ENCODE measurements around the gene HPX. TPM values are rescaled to one million over a fixed set of nuclear protein-coding genes. Genes with fewer than 3 reads are reported as not detected.
"Not testable (repeated sequence)": the region's sequence is repeated elsewhere in the genome, so short reads cannot be mapped to it uniquely, and the experiment has no call there.

Gene HPX
- total RNA-seq, 1 donor from 2014 or later, result 6.1 TPM

DNA sequence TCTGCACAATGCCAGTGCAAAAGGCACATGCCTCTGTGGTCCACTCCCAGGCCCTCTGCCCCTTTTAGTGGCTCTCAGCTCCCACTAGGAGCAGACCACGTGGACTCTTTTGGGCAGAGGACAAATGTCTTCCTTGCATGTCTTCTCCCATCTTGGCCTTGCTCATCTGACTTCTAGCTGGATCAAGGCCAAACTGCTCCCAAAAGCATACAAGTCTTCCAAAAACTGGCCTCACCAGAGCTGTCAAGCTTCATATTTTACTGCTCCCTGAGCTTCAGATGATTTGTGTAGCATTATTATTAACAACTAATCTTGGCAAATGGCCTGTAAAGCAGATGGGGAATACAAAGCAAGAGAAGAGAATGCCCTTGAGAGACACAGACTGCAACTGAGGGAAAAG lies 43.6 kb downstream of the HPX start:
- Mint-ChIP-seq H3K27ac (no peak overlapping the region), H3K9me3 (ENCODE audit: low read depth) (no peaks in the 10 kb centered on the region), H3K36me3 (ENCODE audit: insufficient read depth) (peaks cover 7% of the 10 kb centered on the region), H3K27me3 (no peaks in the 10 kb centered on the region), H3K4me1 (ENCODE audit: low read depth) (no peaks in the 10 kb centered on the region), H3K4me3 (ENCODE audit: low read depth) (no peak overlapping the region)
- TF ChIP-seq, protein P1, sequence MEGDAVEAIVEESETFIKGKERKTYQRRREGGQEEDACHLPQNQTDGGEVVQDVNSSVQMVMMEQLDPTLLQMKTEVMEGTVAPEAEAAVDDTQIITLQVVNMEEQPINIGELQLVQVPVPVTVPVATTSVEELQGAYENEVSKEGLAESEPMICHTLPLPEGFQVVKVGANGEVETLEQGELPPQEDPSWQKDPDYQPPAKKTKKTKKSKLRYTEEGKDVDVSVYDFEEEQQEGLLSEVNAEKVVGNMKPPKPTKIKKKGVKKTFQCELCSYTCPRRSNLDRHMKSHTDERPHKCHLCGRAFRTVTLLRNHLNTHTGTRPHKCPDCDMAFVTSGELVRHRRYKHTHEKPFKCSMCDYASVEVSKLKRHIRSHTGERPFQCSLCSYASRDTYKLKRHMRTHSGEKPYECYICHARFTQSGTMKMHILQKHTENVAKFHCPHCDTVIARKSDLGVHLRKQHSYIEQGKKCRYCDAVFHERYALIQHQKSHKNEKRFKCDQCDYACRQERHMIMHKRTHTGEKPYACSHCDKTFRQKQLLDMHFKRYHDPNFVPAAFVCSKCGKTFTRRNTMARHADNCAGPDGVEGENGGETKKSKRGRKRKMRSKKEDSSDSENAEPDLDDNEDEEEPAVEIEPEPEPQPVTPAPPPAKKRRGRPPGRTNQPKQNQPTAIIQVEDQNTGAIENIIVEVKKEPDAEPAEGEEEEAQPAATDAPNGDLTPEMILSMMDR (IDR thresholded peaks at IDR 0.05; ENCODE audit: unreplicated experiment), result no peak
- DNase-seq (ENCODE audit: low spot score, unreplicated experiment), result no peak

DNA sequence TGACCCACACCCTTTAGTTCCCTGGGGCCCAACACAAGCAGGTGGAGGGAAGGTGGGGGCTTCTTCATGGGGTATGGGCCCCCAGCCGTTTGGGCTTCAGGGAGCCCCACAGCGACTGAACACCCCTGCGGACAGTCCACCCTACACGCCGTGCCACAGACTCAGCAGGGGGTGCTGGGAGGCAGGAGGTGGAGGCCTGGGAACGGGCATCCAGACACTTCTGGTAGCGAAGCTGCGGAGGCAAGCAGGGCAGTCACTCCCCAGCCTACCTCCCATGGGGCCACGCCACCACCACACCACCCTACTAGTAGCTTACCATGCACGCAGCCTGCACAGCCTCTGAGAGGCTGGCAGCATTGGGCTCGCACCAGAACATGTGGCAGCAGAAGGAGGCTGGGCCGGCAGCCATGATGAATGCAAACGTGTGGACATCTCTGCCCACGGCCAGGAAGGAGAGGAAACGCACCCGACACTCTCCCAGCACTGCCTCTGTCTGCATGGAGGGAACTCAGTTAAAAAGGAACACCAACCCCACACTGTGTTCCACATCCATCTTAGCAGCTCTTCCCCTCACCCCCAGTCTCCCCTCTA lies 45.2 kb downstream of the HPX start:
- Mint-ChIP-seq H3K27ac (no peak overlapping the region), H3K27me3 (no peaks in the 10 kb centered on the region), H3K9me3 (ENCODE audit: low read depth) (no peaks in the 10 kb centered on the region), H3K36me3 (ENCODE audit: insufficient read depth) (peaks cover 5% of the 10 kb centered on the region), H3K4me1 (ENCODE audit: low read depth) (peaks cover 7% of the 10 kb centered on the region), H3K4me3 (ENCODE audit: low read depth) (no peak overlapping the region)
- TF ChIP-seq, protein P1 (IDR thresholded peaks at IDR 0.05; ENCODE audit: unreplicated experiment), result no peak
- DNase-seq (ENCODE audit: low spot score, unreplicated experiment), result no peak

DNA sequence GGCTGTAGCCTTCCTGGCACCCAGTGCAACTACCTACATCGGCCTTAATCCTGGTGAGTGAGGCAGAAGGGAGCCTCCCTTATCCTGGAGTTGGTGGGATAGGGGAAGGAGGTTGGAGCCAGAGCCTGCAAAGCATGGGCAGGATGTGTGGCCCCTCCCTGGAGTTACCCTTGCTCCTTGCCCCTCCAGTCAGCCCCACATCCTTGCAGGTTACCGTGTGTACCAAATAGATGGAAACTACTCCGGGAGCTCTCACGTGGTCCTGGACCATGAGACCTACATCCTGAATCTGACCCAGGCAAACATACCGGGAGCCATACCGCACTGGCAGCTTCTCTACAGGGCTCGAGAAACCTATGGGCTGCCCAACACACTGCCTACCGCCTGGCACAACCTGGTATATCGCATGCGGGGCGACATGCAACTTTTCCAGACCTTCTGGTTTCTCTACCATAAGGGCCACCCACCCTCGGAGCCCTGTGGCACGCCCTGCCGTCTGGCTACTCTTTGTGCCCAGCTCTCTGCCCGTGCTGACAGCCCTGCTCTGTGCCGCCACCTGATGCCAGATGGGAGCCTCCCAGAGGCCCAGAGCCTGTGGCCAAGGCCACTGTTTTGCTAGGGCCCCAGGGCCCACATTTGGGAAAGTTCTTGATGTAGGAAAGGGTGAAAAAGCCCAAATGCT lies 46.7 kb downstream of the HPX start:
- no peaks in the 10 kb centered on the region for H3K27me3 Mint-ChIP-seq
- TF ChIP-seq, protein P1 (IDR thresholded peaks at IDR 0.05; ENCODE audit: unreplicated experiment), result no peak
- no peak for DNase-seq (ENCODE audit: low spot score, unreplicated experiment)
- H3K36me3 Mint-ChIP-seq (ENCODE audit: insufficient read depth), result peaks cover 5% of the 10 kb centered on the region
- no peak overlapping the region for H3K27ac Mint-ChIP-seq
- peaks cover 14% of the 10 kb centered on the region for H3K4me1 Mint-ChIP-seq (ENCODE audit: low read depth)
- no peak overlapping the region for H3K4me3 Mint-ChIP-seq (ENCODE audit: low read depth)
- H3K9me3 Mint-ChIP-seq (ENCODE audit: low read depth), result no peaks in the 10 kb centered on the region

DNA sequence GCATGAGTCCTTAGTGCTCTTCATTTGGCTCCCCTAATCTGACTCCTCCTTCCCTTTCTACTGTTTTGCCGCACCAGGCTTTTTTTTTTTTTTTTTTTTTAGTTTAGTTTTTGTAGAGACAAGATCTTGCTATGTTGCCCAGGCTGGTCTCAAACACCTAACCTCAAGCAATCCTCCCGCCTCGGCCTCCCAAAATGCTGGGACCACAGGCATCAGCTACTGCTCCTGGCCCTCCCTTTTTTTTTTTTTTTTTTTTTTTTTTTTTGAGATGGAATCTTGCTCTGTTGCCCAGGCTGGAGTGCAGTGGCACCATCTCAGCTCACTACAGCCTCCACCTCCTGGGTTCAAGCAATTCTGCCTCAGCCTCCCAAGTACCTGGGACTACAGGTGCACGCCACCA lies 48.5 kb downstream of the HPX start:
- not testable (repeated sequence) for H3K9me3 Mint-ChIP-seq (ENCODE audit: low read depth); H3K27me3 Mint-ChIP-seq; H3K27ac Mint-ChIP-seq; H3K36me3 Mint-ChIP-seq (ENCODE audit: insufficient read depth); H3K4me3 Mint-ChIP-seq (ENCODE audit: low read depth); DNase-seq (ENCODE audit: low spot score, unreplicated experiment)
- H3K4me1 Mint-ChIP-seq (ENCODE audit: low read depth), result peaks cover 22% of the 10 kb centered on the region

DNA sequence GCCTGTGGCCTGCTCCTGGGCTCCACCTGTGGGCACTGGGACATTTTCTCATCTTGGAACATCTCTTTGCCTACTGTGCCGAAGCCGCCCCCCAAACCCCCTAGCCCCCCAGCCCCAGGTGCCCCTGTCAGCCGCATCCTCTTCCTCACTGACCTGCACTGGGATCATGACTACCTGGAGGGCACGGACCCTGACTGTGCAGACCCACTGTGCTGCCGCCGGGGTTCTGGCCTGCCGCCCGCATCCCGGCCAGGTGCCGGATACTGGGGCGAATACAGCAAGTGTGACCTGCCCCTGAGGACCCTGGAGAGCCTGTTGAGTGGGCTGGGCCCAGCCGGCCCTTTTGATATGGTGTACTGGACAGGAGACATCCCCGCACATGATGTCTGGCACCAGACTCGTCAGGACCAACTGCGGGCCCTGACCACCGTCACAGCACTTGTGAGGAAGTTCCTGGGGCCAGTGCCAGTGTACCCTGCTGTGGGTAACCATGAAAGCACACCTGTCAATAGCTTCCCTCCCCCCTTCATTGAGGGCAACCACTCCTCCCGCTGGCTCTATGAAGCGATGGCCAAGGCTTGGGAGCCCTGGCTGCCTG lies 49.2 kb downstream of the HPX start:
- TF ChIP-seq, protein P1 (IDR thresholded peaks at IDR 0.05; ENCODE audit: unreplicated experiment), result no peak
- H3K36me3 Mint-ChIP-seq (ENCODE audit: insufficient read depth), result peaks cover 3% of the 10 kb centered on the region
- H3K4me3 Mint-ChIP-seq (ENCODE audit: low read depth), result peak overlapping the region; percentile 85
- no peaks in the 10 kb centered on the region for H3K27me3 Mint-ChIP-seq
- H3K4me1 Mint-ChIP-seq (ENCODE audit: low read depth), result peaks cover 22% of the 10 kb centered on the region
- no peaks in the 10 kb centered on the region for H3K9me3 Mint-ChIP-seq (ENCODE audit: low read depth)
- no peak for DNase-seq (ENCODE audit: low spot score, unreplicated experiment)
- H3K27ac Mint-ChIP-seq, result no peak overlapping the region
